K562 (cell line): ENCODE measurements around the gene ARL6IP4. TPM values are rescaled to one million over a fixed set of nuclear protein-coding genes. Genes with fewer than 3 reads are reported as not detected.

Experiments used
- ATAC-seq: fragments of 200-7000 bp; cut with Tn5 transposase; 3 replicates; pipeline ENCODE4 v1.9.1; 2020; ENCODE audit warnings: moderate library complexity
- BruUV-seq: library from RNA; stranded (reverse); fragments of 400-500 nt; replicated peaks from 2 replicates; lab custom pipeline; 2021; lab: Mats Ljungman, UMichigan
- CTCF ChIA-PET: fragments of 300-600 bp; formaldehyde crosslinking; extraction: SDS; loops from one replicate; lab custom pipeline; 2021; ENCODE audit warnings: low intra/inter-chr PET ratio; lab: Yijun Ruan, JAX
- POLR2A ChIA-PET: fragments of 300-600, 350-650 bp; sonication (Branson Sonifier 250); formaldehyde crosslinking; extraction: SDS; loops from one replicate; lab custom pipeline; 2021; ENCODE audit warnings: antibody characterized with exemption, inconsistent platforms; lab: Yijun Ruan, JAX
- DNase-seq, 4 experiments: peaks; one replicate each; pipeline versions ENCODE4 v3.0.0 to v3.0.0-alpha.2; 2011 to 2018; ENCODE audit warnings: low spot score in 3 of 4, mixed read lengths in 3 of 4; ENCODE audit errors: extremely low read depth in 1 of 4
- FAIRE-seq: peaks from 2 replicates; lab custom pipeline; 2011; peaks lifted over from hg19 to GRCh38; lab: Jason Lieb, UNC
- H2AFZ ChIP-seq: 2 replicates; pipeline ENCODE4 v1.6.0; 2011; ENCODE audit warnings: low read depth, low read length, control low read depth, inconsistent platforms
- H3K27ac ChIP-seq: fragments of 200-600 bp; 3 replicates; pipeline ENCODE4 v1.8.0; 2011; ENCODE audit warnings: low read depth, mild to moderate bottlenecking, control low read depth, inconsistent platforms, low read length, moderate library complexity, mixed read lengths; ENCODE audit errors: extremely low read depth
- H3K27me3 ChIP-seq, 2 experiments: fragments of 300-600 bp in 1 of 2; 2 replicates in 1 of 2; 3 replicates in 1 of 2; pipeline versions ENCODE4 v1.6.0 to v1.8.0; 2011; ENCODE audit warnings: inconsistent platforms in 2 of 2, low read length in 2 of 2, mild to moderate bottlenecking in 1 of 2, mixed read lengths in 1 of 2, moderate library complexity in 1 of 2; ENCODE audit not compliant: control insufficient read depth in 2 of 2, insufficient read depth in 2 of 2
- H3K36me3 ChIP-seq: fragments of 300-600 bp; 3 replicates; pipeline ENCODE4 v1.8.0; 2011; ENCODE audit warnings: mild to moderate bottlenecking, low read length, inconsistent platforms; ENCODE audit not compliant: control insufficient read depth, insufficient read depth
- H3K4me1 ChIP-seq, 2 experiments: fragments of 200-600 bp in 1 of 2; replicated peaks in 1 of 2; 2 replicates in 1 of 2; 3 replicates in 1 of 2; pipeline versions ENCODE4 v1.5.1 to v1.8.0; 2011; ENCODE audit warnings: inconsistent platforms in 2 of 2, low read length in 2 of 2, mild to moderate bottlenecking in 1 of 2, mixed read lengths in 1 of 2, moderate library complexity in 1 of 2; ENCODE audit not compliant: control insufficient read depth in 2 of 2, insufficient read depth in 2 of 2
- H3K4me2 ChIP-seq: 2 replicates; pipeline ENCODE4 v1.6.1; 2011; ENCODE audit warnings: low read length, control low read depth, inconsistent platforms, mixed read lengths; ENCODE audit not compliant: insufficient read depth
- H3K4me3 ChIP-seq: fragments of 200-600 bp; sonication (generic), shearing (Covaris generic); 2 replicates; pipeline ENCODE4 v1.5.1; 2016; ENCODE audit warnings: control low read depth, inconsistent platforms
- H3K79me2 ChIP-seq: fragments of 200-600 bp; 3 replicates; pipeline ENCODE4 v1.8.0; 2011; ENCODE audit warnings: low read length, inconsistent platforms; ENCODE audit not compliant: control insufficient read depth, insufficient read depth
- H3K9ac ChIP-seq, 2 experiments: 2 replicates each; pipeline versions ENCODE4 v1.6.0 to v1.6.1; 2011; ENCODE audit warnings: low read depth in 2 of 2, low read length in 2 of 2, control low read depth in 1 of 2, inconsistent platforms in 1 of 2, mild to moderate bottlenecking in 1 of 2, mixed read lengths in 1 of 2; ENCODE audit not compliant: insufficient read depth in 1 of 2
- H3K9me1 ChIP-seq: one replicate; pipeline ENCODE4 v1.6.0; 2011; ENCODE audit warnings: inconsistent platforms, mild to moderate bottlenecking, low read length, moderate library complexity; ENCODE audit not compliant: control insufficient read depth, insufficient read depth
- H3K9me3 ChIP-seq: replicated peaks from 2 replicates; pipeline ENCODE4 v1.5.1; 2011; ENCODE audit warnings: low read depth, low read length, inconsistent platforms; ENCODE audit not compliant: control insufficient read depth, insufficient read depth
- H4K20me1 ChIP-seq: replicated peaks from 2 replicates; pipeline ENCODE4 v1.6.1; 2011; ENCODE audit warnings: low read length, inconsistent platforms, mixed read lengths; ENCODE audit not compliant: control insufficient read depth, insufficient read depth
- CREB1 ChIP-seq, 2 experiments: sonication (generic) in 1 of 2; formaldehyde crosslinking in 1 of 2; IDR thresholded peaks; 2 replicates each; pipeline versions ENCODE4 v1.6.1 to v1.8.0; 2012 to 2022; ENCODE audit warnings: inconsistent platforms in 1 of 2, mild to moderate bottlenecking in 1 of 2, missing genetic modification reagents in 1 of 2, moderate library complexity in 1 of 2
- FOXP1 ChIP-seq: sonication (generic); formaldehyde crosslinking; IDR thresholded peaks from 2 replicates; pipeline ENCODE4 v1.8.0; 2022; ENCODE audit warnings: mild to moderate bottlenecking, missing genetic modification reagents
- KDM2B ChIP-seq: fragments of 250-450 bp; sonication (Bioruptor Pico); IDR thresholded peaks from 2 replicates; pipeline ENCODE4 v1.8.0; 2021; ENCODE audit warnings: mild to moderate bottlenecking, moderate library complexity
- KDM5B ChIP-seq: fragments of 200-600 bp; sonication (generic); IDR thresholded peaks from 2 replicates; pipeline ENCODE4 v1.6.1; 2012; ENCODE audit warnings: low read depth, mild to moderate bottlenecking, moderate library complexity, low read length, control low read depth, inconsistent platforms; ENCODE audit not compliant: insufficient replicate concordance
- KLF13 ChIP-seq: fragments of 450-650 bp; IDR thresholded peaks from 2 replicates; pipeline ENCODE4 v1.6.1; 2016; ENCODE audit warnings: missing genetic modification characterization, low read depth, mild to moderate bottlenecking, missing compliant biosample characterization, moderate library complexity, borderline replicate concordance
- NFATC3 ChIP-seq: fragments of 450-650 bp; IDR thresholded peaks from 2 replicates; pipeline ENCODE4 v1.6.1; 2017; ENCODE audit warnings: mild to moderate bottlenecking
- NFE2L1 ChIP-seq: fragments of 450-650 bp; IDR thresholded peaks from 2 replicates; pipeline ENCODE4 v1.6.1; 2016; ENCODE audit warnings: missing genetic modification characterization, low read depth, mild to moderate bottlenecking, missing compliant biosample characterization, moderate library complexity, borderline replicate concordance
- NR2C1 ChIP-seq, 2 experiments: fragments of 450-650 bp; IDR thresholded peaks; 2 replicates each; pipeline ENCODE4 v1.6.1; 2017; ENCODE audit warnings: mild to moderate bottlenecking in 2 of 2, antibody characterized with exemption in 1 of 2, inconsistent platforms in 1 of 2, missing compliant biosample characterization in 1 of 2, missing genetic modification characterization in 1 of 2
- PHF8 ChIP-seq: fragments of 200-600 bp; sonication (generic); IDR thresholded peaks from 2 replicates; pipeline ENCODE4 v1.6.1; 2012; ENCODE audit warnings: mixed run types, mild to moderate bottlenecking, inconsistent platforms, low read length, moderate library complexity, borderline replicate concordance
- RHOXF2B ChIP-seq: fragments of 250-450 bp; sonication (Bioruptor Pico); conservative IDR thresholded peaks from 2 replicates; pipeline ENCODE4 v1.5.1; 2021
- TFAP4 ChIP-seq: sonication (generic); formaldehyde crosslinking; IDR thresholded peaks from 2 replicates; pipeline ENCODE4 v1.8.0; 2022; ENCODE audit warnings: missing genetic modification reagents, mild to moderate bottlenecking, moderate library complexity, borderline replicate concordance
- XRCC5 ChIP-seq: fragments of 200-400 bp; formaldehyde crosslinking; IDR thresholded peaks from 2 replicates; pipeline ENCODE4 v1.6.1; 2017; ENCODE audit warnings: low read depth, mild to moderate bottlenecking, low read length
- ZC3H8 ChIP-seq: fragments of 450-650 bp; IDR thresholded peaks from 2 replicates; pipeline ENCODE4 v1.6.1; 2017
- ZNF280B ChIP-seq: fragments of 250-450 bp; sonication (Bioruptor Pico); IDR thresholded peaks from 2 replicates; pipeline ENCODE4 v1.5.1; 2021; ENCODE audit warnings: mild to moderate bottlenecking
- WGBS: fragments of 100-300 bp; shearing (Covaris generic); methylation state at CpG from one replicate; pipeline ENCODE4 v1.1.6; 2016; ENCODE audit warnings: low coverage, mixed read lengths; ENCODE audit not compliant: insufficient coverage; ENCODE audit errors: missing lambda C conversion rate; 5-methylcytosine and 5-hydroxymethylcytosine counted together
- in situ Hi-C: fragments of 300-500 bp; cut with MboI; formaldehyde crosslinking; loops from 4 replicates; pipeline ENCODE4 v1.15.0; 2018; ENCODE audit warnings: inconsistent platforms, mixed read lengths
- intact Hi-C: fragments of 100-400 bp; cut with micrococcal nuclease; formaldehyde crosslinking; loops from 2 replicates; pipeline ENCODE4 v1.14.2; 2022
- polyA plus RNA-seq, 8 experiments: library from polyadenylated mRNA; depleted of rRNA in 4 of 8; stranded (reverse) in 5 of 8; unstranded in 3 of 8; fragments of >200 nt; fragmentation: Nextera tagmentation in 2 of 8; fragmentation: Illumina TruSeq in 1 of 8; extraction: Ambion mirVana in 2 of 8; extraction: Trizol in 1 of 8; gene quantifications; 2 replicates each; pipeline versions ENCODE4 v1.2.1 to v1.2.3, GENCODE V29; 2011 to 2014; ENCODE audit warnings: inconsistent platforms in 1 of 8, missing spikeins in 1 of 8
- total RNA-seq, 7 experiments: library from RNA; depleted of rRNA in 6 of 7; stranded (reverse); fragments of >200 nt in 6 of 7; fragmentation: Illumina TruSeq in 2 of 7; extraction: Trizol in 2 of 7; gene quantifications; 2 replicates each; pipeline versions ENCODE4 v1.2.1 to v1.2.3, GENCODE V29; 2011 to 2021; ENCODE audit warnings: low replicate concordance in 1 of 7

Gene ARL6IP4
- total and polyA plus RNA-seq, 9 of the 15 experiments (the other 6 are each of a cell fraction or from before 2014, with no cell fraction given), result 2.4 to 255 (median 151) TPM

- TF ChIP-seq ZC3H8, result no peak
- TF ChIP-seq FOXP1 (CRISPR knock-in tag), result no peak
Observed at GRCh38 chr12:122965321-122965751, 15.1 kb upstream of the ARL6IP4 start (continued).

GRCh38 chr12:122965851-122966742 is 14.4 kb upstream of the ARL6IP4 start, which contains the start of gene ABCB9:
Gene ABCB9, minus strand, starts transcription at chr12:122966463. Its CDS starts 6,228 bp downstream, at chr12:122960235.
- Histone ChIP-seq H3K4me2 (peak within 1 kb of the TSS; percentile 78), H4K20me1 (no peaks in the 10 kb centered on the region; the same call in 1 of the 2 replicates), H3K36me3 (no peaks in the 10 kb centered on the region), H2AFZ (peak within 1 kb of the TSS; percentile 84), H3K4me1 (peaks cover 33 to 50% of the 10 kb centered on the region in 2 experiments), H3K9ac (peak within 1 kb of the TSS; percentile 44 to 91; a peak in 3 of 4 replicates), H3K9me1 (peaks cover 6% of the 10 kb centered on the region), H3K27me3 (no peaks in the 10 kb centered on the region), H3K27ac (peak within 1 kb of the TSS; percentile 27; the same call in 1 of the 3 replicates), H3K79me2 (peaks cover 11% of the 10 kb centered on the region), H3K4me3 (peak within 1 kb of the TSS; percentile 50), H3K9me3 (no peaks in the 10 kb centered on the region)
- in situ Hi-C loops, result no loop called here
- ChIA-PET POLR2A (interaction anchor here (0.6 to 1.4 kb wide), 7 partner anchors 10 to 439 kb away, joined by 3 to 9 read pairs (median 4); partner anchors contain the start of genes KNTC1, PITPNM2 and RSRC2), CTCF (no interaction called here)
- ATAC-seq (peak; percentile 95), FAIRE-seq (peak; percentile 67), DNase-seq (peak; percentile 97 to 100 (median 99))
- under 1% methylated on average over 33 of the region's 55 CpGs for WGBS
- intact Hi-C loops, result no loop called here
- BruUV-seq, result TSS peak; percentile 54
- TF ChIP-seq PHF8 (peak; percentile 63; the same call in 1 of the 2 replicates), KLF13 (tag) (no peak), NFATC3 (no peak), XRCC5 (0 out of 2 replicates have a peak, but pooled peaks have one; percentile 17), KDM5B (peak; percentile 61), TFAP4 (CRISPR knock-in tag) (peak; percentile 69; the same call in 1 of the 2 replicates), KDM2B (0 out of 2 replicates have a peak, but pooled peaks have one; percentile 36), ZNF280B (CRISPR knock-in tag) (no peak), NR2C1 (IDR thresholded peaks at IDR 0.05) (no peak), NR2C1 (tag; IDR thresholded peaks at IDR 0.05) (no peak), CREB1 (IDR thresholded peaks at IDR 0.05) (no peak; the same call in 1 of the 2 replicates), CREB1 (CRISPR knock-in tag; IDR thresholded peaks at IDR 0.05) (peak; percentile 65; the same call in 1 of the 2 replicates), NFE2L1 (tag) (no peak), RHOXF2B (no peak)
